ENCODE results near the gene CHRFAM7A.
"Not testable (repeated sequence)": the region's sequence is repeated elsewhere in the genome, so short reads cannot be mapped to it uniquely, and the experiment has no call there.

DNA sequence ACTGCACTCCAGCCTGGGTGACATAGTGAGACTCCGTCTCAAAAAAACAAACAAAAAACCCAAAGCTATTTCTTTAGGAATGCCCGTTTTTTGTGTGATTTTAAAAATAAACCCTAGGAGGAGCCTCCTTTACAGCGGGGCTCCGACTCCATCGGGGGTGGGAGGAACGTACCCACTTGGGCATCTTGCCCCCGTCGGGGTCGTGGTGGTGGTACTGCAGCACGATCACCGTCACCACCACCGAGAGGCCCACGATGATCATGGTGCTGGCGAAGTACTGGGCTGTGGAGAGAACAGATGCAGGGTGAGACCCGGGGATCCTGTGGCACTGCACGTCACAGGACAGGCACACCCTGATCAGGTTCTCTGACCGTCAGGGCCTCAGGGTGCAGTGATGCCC lies 26.1 kb downstream of the CHRFAM7A start:
- not testable (repeated sequence) for TF ChIP-seq CTCF, POLR2AphosphoS5 (IDR thresholded peaks at IDR 0.05)

Measured in sigmoid colon (tissue), 4 donors.